ENCODE data around the gene TRPV6.

TRPV6 gene

DNA sequence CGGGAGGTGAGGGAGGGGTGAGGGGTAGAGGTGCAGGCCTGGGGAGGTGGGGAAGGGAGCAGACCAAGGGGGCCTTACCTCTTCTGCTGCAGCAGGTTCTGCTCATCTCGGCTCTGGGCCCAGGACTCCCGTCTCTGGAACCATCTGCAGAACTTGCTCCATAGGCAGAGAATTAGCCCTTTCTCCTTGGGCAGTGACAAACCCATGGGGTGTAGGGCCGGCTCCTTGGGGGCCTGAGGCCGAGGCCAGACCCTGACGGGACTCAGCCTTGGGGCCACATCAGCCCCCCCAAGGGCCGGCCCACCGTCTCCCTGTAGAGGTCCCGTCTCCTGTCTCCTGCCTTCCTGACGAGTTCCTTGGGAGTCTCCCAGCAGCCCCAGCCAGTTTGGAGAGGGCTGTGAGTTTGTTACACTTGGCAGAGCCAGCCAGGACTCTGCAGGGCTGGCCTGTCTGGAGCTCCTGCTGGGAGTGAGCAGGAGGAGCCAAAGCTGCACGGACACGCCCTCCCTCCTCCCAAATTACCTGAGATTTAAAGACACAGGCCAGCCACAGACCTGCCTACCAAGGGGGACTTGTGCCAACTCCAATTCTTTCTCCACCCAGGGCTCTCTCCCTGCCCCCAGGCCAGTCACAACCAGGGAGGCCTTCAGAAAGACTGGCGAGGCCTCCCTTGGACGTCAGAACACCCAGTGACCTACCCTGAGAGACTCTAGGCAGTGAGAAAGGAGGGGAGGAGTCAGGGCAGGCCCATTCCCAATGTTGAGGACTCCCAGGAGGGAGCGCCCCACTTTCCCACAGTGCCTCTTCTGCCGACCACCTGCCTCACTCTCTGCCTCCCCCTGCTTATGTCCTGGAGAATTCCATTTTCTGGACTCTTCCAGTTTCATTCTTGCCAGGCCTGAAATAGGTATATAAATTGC is at the start of gene TRPV6:
Gene TRPV6, minus strand, starts transcription at position 435 of the 920 bp plus-strand sequence.
- no peak for DNase-seq (ENCODE audit: low read depth in 3 of 3)

DNA sequence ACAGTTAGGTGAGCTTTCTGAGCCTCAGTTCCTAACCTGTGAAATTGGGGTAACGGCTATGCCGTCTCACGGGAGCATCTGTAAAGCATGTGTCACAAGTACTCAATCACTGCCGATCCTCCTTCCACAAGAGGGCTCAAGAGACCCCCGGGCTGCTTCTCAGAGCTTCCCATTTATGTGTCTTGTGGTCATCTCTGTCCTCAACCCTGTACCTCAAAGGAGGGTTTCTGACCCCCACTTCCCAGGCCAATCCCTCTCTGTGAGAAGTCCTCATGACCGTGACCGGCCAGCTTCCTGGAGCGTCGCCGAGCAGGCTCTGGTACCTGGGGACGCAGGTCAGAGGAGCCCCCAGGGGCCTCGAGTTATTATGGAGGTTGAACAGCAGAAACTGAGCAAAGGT is 48.5 kb upstream of the TRPV6 start:
- no peak for DNase-seq (ENCODE audit: low read depth in 3 of 3)

DNA sequence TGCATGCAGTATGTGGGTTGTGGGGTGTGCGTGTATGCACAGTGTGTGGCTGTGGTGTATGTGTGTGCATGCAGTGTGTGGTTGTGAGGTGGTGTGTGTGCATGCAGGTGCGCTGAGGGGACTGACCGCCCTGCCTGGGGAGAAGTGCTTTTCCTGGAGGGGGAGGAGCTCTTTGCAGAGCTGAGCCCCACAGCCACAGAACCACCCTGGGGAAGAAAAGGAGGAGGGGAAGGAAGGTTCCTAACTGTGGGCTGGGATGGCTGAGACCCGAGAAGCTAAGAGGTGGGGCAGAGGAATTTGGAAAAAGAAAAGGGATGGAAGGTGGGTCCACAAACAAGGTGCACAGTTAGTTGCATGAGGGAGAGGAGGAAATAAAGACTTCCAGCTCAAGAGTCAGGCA is 48.1 kb upstream of the TRPV6 start, which contains the start of gene TRPV5:
Gene TRPV5, minus strand, starts transcription at position 123 of the 400 bp plus-strand sequence. CDS start 287 bp downstream, outside the sequence.
- DNase-seq (ENCODE audit: low read depth in 3 of 3), result no peak

DNA sequence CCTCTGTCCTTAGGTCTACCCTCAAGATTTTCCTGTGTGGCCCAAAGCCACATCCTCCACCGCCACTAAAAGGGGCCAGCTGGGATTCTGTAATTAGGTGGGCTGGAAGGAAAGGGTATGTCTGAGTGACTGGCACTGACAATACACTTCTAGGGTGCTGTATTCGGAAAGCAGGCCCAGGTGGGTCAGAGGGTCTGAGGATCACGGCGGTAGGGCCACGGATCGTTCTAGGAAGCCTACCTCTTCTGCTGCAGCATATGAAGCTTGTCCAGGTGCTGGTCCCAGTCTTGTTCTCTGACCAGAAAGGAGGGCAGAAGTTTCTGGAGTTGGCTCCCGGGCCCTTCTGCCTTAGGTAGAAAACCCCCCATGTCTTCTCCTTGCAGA is 47.5 kb upstream of the TRPV6 start:
- no peak for DNase-seq (ENCODE audit: low read depth in 3 of 3)

DNA sequence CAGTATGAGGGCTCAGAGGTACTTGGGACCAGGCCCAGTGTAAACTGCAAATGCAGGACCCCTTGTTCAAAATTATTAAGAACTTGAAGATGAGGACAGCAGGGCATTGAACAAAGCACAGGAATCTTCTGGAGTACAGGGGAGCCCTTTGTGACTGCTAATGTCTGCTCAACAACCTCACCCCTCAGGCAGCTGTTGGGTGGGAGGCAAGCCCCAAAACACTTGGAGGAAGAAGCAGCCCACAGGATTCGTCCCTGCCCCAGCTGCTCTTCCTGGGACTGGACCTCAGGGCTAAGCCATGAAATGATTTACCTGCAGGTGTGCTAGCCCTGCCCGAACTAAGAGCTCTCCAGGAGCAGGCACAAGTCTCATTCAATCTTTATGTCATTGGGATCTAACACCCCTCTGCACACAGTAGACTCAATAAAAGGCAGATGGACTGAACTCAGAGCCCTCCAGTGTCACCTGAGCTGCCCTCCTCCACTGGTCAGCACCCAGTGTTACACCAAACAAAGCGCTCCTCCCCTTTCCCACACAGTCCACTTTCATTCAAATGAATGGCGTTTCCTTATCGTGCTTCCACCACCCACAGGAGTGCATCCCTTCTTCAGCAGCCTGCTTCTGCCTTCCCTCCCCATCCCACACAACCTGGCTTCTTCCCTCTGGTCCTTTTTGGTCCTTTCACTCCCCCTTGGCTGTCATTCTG is 47.0 kb upstream of the TRPV6 start:
- DNase-seq (ENCODE audit: low read depth in 3 of 3), result no peak

DNA sequence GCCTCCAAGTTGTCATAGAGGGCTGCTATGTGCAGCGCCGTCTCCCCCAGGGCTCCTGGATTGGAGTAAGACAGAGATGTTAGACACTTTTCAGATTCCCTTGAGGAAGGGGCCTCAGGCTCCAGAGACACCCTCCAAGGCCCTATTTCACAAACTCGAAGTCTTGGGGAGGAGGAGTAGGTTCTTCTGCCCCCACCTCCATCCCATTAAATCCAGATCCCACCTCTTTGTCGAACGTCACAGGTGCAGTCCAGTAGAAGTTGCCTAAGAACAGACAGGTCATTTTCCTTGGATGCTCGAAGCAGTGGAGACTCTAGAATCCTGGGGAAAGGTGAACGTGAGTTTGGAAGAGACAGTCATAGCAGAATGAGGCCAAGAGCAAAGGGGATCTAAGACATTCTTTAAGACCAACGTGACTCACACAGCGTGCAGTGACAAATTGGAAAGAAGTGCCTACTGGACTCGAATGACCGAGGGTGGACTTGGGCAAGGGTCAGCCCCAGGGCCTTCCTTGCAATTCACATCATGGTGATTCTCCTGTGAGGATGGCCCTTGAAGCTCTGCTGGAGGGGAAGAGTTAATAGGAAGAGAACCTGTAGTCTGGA is 44.7 kb upstream of the TRPV6 start:
- DNase-seq (ENCODE audit: low read depth in 3 of 3), result no peak

DNA sequence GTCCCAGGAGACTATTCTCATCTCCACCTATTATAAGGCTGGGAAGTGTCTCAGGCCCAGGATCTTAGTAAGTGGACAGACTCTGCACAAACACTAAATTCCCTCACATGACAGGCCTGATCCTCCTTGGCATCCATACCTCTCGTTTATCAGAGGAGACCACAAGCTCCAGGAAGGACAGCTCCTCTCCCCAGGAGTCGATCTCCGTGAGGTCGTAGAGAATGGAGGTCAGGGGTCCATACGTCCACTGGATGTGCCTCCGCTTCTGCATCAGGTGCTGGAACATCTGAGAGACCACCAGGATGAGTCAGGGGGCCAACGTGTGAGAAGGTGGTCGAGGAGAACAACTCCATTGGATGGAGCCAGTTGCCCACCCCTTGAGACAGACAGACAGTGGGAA is 42.4 kb upstream of the TRPV6 start:
- DNase-seq (ENCODE audit: low read depth in 3 of 3), result no peak

DNA sequence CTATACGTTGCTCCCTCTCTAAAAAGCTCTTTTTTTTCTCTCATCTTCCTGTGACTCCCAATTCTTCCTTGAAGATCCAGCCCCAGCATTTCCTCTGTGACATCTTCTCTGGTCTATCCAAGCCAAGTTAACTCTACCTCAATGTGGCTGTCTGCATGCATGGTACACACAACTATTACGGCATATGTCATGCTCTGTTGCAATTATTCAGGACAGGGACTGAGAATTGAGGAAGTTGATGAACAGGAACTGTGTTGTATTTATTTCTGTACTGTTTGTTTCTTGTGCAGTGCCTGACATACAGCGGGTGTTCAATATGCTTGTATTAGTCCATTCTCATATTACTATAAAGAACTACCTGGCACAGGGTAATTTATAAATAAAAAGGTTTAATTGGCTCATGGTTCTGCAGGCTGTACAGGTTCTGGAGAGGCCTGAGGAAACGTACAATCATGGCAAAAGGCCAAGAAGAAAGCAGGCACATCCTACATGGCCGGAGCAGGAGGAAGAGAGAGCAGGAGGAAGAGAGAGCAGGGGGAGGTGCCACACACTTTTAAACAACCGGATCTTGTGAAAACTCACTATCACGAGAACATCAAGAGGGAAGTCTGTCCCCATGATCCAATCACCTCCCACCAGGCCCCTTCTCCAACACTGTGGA is 41.7 kb upstream of the TRPV6 start:
- no peak for DNase-seq (ENCODE audit: low read depth in 3 of 3)

DNA sequence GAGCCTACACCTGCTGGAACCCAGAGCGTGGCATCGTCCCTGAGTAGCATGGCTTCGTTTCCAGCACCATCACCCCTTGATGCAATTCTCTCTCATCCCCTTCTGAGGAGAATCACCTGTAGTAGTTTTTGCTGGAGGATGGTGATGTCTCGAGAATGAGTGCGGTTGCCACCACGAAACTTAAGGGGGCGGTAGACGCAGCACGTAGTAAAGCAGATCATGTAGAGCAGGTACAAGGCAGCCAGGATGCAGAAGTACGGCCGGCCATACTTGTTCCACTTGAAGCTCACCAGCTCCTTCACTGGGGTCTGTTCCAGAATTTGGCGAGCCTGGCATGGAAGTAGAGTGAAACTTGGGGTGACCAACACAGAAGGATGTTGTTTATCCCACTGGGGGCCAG is 39.9 kb upstream of the TRPV6 start:
- DNase-seq (ENCODE audit: low read depth in 3 of 3), result no peak

DNA sequence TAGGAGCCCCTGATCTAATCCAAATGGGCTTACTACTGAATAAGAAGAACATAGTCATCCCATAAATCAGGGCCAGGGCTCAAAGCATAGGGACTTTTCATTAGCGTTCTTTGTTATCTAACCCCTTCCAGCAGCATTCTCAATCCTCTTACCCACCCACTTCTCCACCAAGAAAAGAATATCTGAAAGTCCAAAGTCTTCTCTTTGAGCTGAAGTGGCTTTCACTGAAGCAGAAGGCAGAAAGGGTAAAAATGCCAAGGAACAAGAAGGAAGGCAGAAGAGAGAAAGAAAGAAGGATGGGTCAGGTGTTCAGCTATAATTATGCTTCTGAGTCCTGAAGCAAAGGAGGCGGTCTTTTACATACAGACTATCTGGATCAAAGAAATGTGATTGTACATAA is 37.8 kb upstream of the TRPV6 start:
- DNase-seq (ENCODE audit: low read depth in 3 of 3), result no peak

DNA sequence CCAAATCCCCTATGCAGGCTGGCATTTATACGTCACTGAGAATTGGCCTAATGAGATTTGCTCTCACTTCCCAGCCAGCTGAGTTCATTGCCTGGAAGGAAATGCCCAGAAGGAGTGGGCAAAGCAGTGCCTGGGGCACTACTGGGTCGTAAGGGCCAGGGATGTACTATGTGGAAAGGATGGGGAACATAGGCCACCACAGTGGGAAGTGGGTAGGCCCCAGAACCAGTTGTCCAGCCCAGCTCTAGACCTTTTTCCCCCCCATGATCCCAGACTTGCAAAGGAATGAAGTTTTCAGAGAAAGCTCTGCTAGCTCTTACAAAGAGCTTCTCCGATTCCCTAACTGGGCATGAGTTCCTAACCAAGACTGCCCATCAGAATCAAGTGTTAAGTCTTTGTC is 34.1 kb upstream of the TRPV6 start:
- no peak for DNase-seq (ENCODE audit: low read depth in 3 of 3)

DNA sequence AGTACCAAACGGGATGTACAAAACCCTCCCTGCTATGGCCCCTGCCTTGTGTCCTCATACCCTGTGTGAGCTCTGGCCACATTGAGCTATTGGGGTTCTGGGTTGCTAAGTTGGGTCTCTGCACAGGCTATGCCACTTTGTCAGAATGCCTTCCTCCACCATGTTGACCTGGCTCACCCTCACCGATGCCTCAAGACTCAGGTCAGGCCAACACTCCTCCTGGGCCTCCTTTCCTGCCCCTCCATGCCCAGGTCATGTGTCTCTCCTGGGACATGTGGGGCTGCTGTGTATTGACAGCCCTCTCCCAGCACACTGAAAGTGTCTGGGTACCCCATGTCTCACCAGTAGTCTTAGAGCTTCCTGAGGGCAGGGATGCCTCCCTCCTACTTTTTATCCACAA is 33.4 kb upstream of the TRPV6 start:
- DNase-seq (ENCODE audit: low read depth in 3 of 3), result no peak

DNA sequence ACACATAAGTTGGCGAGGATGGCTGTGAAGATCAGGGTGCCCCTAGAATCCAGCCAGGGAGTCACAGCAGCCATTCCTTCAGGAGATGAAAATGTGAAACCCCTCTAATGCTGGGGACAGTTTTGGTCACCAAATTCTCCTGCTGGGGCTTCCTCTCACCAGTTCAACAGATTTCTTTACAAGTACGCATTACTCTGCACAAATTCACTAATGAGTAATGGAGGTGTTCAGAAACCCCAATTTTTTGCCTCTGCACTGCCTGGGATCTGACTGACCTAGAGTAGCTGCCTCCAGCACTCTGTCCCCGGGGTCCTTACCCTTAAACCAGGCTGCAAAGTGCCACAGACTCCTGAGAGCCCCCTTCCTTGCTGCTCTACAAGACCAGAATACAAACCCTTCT is 31.9 kb upstream of the TRPV6 start:
- DNase-seq (ENCODE audit: low read depth in 3 of 3), result no peak

DNA sequence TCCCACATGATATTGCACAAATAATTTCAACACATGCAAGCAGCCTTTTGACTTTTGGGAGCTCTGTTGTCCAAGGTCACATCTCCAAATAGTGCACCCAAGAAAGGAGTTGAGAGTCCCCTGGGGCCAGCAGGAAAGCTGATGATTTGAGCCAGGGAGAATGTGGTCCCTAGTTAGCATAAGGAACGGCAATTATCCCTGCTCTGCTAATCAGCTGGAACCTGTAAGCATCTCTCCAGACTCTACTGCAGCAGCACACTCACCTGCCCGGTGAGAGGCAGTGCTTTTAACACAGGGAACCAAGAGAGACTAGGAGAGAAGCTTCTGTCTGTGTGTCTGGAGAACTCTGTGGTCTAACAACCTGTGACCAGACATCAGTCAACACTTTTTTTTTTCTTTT is 31.0 kb upstream of the TRPV6 start:
- no peak for DNase-seq (ENCODE audit: low read depth in 3 of 3)

DNA sequence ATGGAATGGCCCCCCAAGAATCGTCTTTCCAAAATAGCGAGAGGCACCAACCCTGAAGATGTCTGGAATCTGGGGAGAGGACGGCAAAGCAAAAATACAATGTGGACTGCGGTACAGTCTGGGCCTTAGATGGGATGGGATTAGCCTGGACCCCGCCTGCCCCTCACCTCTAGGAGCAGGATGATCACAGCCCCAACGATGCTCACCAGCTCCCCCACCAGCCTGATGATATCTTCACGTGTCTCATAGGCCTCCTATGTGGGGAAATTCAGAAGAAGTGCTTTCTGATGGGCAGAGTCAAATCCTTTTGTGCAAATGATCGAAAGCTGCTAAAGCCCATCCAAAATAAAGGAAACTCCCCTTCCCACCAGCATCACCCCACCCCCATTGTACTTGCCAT is 29.8 kb upstream of the TRPV6 start:
- DNase-seq (ENCODE audit: low read depth in 3 of 3), result no peak

DNA sequence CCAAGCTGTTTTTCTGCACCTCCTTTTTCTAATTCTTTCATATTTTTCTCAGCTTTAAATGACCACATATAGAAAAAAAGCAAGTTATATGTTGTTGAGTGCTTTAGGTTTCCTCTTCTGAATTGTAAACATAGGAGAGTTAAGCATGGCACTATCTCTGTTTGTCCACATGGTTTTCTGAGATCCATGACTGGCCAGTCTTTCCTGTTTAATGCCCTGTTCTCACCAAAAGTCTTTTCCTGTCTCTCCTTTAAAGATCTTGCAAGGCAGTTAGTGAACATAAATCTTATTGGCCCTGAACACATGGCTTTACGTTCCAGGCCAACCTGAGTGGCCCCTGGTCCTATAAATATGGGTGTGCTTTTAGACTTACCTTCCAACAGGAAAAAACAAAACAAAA is 28.6 kb upstream of the TRPV6 start:
- DNase-seq (ENCODE audit: low read depth in 3 of 3), result no peak

DNA sequence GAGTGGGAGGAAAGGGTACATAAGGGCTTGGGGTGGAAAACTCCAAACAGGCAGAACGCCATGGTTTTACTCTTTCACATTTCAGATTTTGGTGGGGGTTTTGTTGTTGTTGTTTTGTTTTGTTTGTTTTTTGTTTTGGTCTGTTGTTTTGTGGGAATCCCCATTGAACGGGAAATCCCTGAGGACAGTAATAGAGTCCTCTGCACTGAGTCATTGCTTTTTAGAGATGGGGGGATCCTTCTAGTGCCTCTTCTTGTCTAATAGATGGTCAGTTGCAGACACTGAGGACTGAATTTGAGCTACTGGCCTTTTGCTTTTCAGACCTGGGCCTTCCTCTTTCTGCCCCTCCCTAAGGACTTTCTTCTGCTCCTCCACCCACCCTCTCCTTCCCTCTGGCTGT is 28.0 kb upstream of the TRPV6 start:
- no peak for DNase-seq (ENCODE audit: low read depth in 3 of 3)

DNA sequence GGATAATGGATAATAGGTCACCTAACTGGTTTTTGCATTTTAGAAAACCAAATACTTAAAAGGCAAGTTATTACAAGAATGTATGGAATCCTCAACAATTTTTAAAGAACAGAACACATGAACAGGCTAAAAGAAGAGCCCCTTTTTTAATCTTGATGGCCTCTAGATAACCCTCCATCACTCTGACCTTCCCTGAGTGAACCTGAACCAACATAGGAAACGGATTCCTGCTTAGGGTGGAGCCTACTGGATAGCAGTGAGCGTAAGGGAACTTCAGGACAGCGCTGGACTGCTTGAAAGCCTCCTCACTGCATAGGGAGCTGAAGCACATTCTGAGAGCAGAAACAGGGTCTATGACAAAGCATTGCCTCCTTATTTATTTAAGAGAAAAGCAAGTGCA is 27.5 kb upstream of the TRPV6 start:
- no peak for DNase-seq (ENCODE audit: low read depth in 3 of 3)

DNA sequence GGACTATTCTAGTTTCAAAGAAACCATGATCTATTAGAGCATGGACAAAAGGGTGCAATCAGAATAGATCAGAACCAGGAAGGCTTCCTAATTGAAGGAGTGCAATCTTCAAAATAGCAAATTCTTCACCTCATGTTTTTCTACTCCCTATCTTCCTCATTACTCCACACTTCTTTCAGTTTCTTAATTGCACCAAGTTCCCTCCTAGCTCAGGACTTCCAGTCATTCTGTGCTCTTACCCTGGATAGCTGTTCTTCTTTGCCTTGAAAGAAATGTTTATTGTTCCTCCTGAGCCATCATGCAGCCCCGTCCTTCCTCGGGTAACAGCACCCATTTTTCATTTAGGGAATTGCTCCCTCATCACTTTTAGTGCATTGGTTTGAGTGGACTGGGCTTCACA is 24.9 kb upstream of the TRPV6 start:
- no peak for DNase-seq (ENCODE audit: low read depth in 3 of 3)

DNA sequence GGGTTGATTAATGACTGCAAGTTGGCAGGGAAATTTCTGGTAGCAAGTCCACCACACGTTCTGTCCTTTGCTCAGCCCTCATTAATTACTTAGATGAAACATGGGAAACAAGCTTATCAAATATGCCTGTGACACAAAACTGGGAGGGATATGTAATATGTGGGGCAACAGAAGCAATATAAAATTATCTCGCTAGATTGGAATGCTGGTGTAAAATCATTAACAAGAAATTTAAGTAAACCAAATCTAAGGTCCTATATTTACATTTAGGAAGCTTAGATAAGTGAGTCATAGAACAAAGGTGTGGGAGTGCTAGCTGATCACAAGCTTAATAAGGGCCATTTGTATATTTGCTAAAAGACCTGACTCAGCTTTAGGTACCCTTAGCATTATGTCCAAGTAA is 24.5 kb upstream of the TRPV6 start:
- DNase-seq (ENCODE audit: low read depth in 3 of 3), result no peak

DNA sequence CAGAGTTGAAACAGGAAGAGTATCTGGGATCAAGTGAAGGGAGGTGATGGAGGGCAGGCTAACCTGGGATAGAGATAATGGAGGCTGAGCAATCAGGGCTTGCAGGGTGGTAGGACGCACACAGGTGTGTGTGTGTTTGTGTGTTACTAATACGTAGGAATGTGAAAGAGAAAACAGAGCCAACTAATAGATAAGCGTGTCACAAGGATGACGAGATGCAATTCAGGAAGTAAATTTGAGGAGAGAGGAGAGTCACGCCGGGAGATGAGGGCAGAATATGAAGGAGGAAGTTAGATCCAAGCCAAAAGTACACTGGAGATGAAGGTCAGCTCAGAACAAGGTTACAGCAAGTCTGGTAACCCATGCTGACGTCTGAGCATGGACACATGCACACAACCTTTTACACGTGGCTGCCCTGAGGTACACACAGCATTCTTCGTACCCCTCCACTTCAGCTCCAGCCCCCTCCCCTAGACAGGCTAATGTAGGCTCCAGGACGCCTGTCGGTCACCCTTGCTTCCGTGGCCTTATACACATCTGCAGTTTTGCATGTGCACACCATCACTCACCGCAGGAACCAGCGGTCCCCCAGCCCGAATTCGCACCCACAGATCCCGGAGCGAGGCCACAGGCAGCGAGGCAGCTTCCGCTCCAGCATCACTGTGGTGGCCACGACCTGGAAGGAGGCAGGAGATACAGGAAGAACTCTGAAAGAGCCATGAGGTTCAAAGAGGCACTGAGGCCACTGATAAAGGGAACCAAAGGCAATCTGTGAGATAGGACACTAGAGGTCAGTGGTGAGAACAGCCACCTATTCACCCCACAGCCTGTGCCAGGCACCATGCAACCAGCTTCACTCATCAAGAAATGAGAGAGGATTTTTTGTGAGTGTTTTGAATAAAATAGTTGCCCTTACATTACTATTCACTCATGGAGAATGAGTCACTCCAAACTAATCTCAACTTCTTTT is 23.7 kb upstream of the TRPV6 start:
- DNase-seq (ENCODE audit: low read depth in 3 of 3), result no peak

Data from stimulated activated CD4-positive, alpha-beta T cell treated with anti-CD3 and anti-CD28 coated beads, TNF-alpha, amount 100 ng/mL, for 24 hours (primary cell).